Kidney (tissue), 14 donors: ENCODE measurements around the gene ANG. TPM values are rescaled to one million over a fixed set of nuclear protein-coding genes. Genes with fewer than 3 reads are reported as not detected.

Experiments used
- DNase-seq, 5 donors: peaks; one replicate each; pipeline ENCODE4 v3.0.0-alpha.2; 2013 to 2020
- FAIRE-seq: peaks from 2 replicates; lab custom pipeline; 2012; peaks lifted over from hg19 to GRCh38; lab: Jason Lieb, UNC
- H3K27ac ChIP-seq, 2 donors: one replicate each; pipeline ENCODE4 v1.7.0; 2013; ENCODE audit warnings: low read depth in 2 of 2, low read length in 2 of 2, inconsistent platforms in 1 of 2
- H3K27me3 ChIP-seq: one replicate; pipeline ENCODE4 v1.7.1; 2013; ENCODE audit warnings: low read length, inconsistent platforms; ENCODE audit not compliant: control insufficient read depth, insufficient read depth
- H3K36me3 ChIP-seq, 3 donors: one replicate each; pipeline versions ENCODE4 v1.7.0 to v1.7.1; 2013; ENCODE audit warnings: low read length in 3 of 3, control low read depth in 1 of 3, inconsistent platforms in 1 of 3; ENCODE audit not compliant: insufficient read depth in 3 of 3, control insufficient read depth in 2 of 3
- H3K4me1 ChIP-seq, 3 donors: one replicate each; pipeline versions ENCODE4 v1.7.0 to v1.7.1; 2013; ENCODE audit warnings: low read length in 3 of 3, inconsistent platforms in 1 of 3, low read depth in 1 of 3; ENCODE audit not compliant: control insufficient read depth in 2 of 3, insufficient read depth in 2 of 3
- H3K4me3 ChIP-seq, 3 donors: one replicate each; pipeline versions ENCODE4 v1.7.0 to v1.8.1; 2013; ENCODE audit warnings: low read length in 3 of 3, control low read depth in 1 of 3, inconsistent platforms in 1 of 3
- H3K9ac ChIP-seq, 3 donors: one replicate each; pipeline versions ENCODE4 v1.7.0 to v1.7.1; 2013; ENCODE audit warnings: low read length in 3 of 3, control low read depth in 1 of 3, inconsistent platforms in 1 of 3
- H3K9me3 ChIP-seq, 3 donors: one replicate each; pipeline versions ENCODE4 v1.7.0 to v1.7.1; 2013; ENCODE audit warnings: low read length in 3 of 3, control low read depth in 1 of 3, inconsistent platforms in 1 of 3; ENCODE audit not compliant: control insufficient read depth in 2 of 3, insufficient read depth in 1 of 3
- intact Hi-C: fragments of 100-400 bp; cut with DNase I; formaldehyde crosslinking; loops from one replicate; pipeline ENCODE4 v1.11.1; 2022
- polyA plus RNA-seq: library from polyadenylated mRNA; stranded (reverse); fragments of 350-450 nt; fragmentation: Illumina TruSeq; extraction: RNeasy Lipid Tissue Mini Kit (QIAGEN cat#74804); gene quantifications from one replicate; pipeline ENCODE4 v1.2.3, GENCODE V29; 2014; ENCODE audit warnings: low read depth, low replicate concordance; ENCODE audit not compliant: insufficient read depth
- total RNA-seq: library from RNA; stranded (reverse); fragmentation: NEBNext Ultra II Directional; extraction: Animal tissue kit (Norgen Biotek cat#: 25700); gene quantifications from one replicate; pipeline ENCODE4 v1.2.1, GENCODE V29; 2021
- TF ChIP-seq, protein P1 (sequence below): IDR thresholded peaks from 3 replicates; pipeline ENCODE4 v1.5.1; 2012; ENCODE audit warnings: mild to moderate bottlenecking, moderate library complexity, borderline replicate concordance; ENCODE audit not compliant: insufficient read depth; ENCODE audit errors: extremely low read depth
- donor health status: control.
- donor health status: control.
- donor health status: control.
- donor health status: control.
- donor health status: control.
- donor health status: DM: yes; HTN: yes; CAD: no.
- donor health status: Normal renal cell carcinoma (clear cell type).

ANG gene
- total and polyA plus RNA-seq, 2 donors from 2014 or later = 19.4 to 24.5 TPM

DNA sequence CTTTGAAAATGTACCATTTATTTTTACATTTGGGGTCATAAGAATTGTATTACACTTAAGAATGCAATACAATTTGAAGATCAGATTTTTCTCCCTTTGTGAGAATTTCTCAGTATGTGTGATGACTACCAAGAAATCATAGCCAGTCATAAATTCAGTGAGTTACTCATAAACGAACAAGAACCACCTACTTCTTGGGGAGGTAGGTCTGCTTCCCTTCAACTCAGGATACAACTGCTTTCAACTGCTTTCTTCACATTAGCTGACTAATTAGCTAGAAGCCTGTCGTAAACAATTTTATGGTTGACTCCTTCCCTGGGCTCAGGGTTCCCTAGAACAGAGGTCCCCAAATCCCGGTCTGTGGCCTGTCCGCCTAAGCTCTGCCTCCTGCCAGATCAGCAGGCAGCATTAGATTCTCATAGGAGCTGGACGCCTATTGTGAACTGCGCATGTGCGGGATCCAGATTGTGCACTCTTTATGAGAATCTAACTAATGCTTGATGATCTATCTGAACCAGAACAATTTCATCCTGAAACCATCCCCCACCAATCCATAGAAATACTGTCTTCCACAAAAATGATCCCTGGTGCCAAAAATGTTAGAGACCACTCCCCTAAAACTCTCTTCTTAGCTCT lies 3.7 kb downstream of the ANG start:
- intact Hi-C loops = loop anchor here (10.0 kb wide), 1 partner anchor 163 kb away; no protein-coding TSS in a partner anchor
- Histone ChIP-seq H3K27me3 (no peaks in the 10 kb centered on the region), H3K9me3 (no peaks in the 10 kb centered on the region), H3K27ac (peak overlapping the region in 1 of 2 donors; percentile 25), H3K9ac (no peak overlapping the region), H3K4me1 (peaks cover 0 to 17% (median 6%) of the 10 kb centered on the region in 3 donors), H3K36me3 (no peaks in the 10 kb centered on the region), H3K4me3 (no peak overlapping the region)
- TF ChIP-seq, protein P1, sequence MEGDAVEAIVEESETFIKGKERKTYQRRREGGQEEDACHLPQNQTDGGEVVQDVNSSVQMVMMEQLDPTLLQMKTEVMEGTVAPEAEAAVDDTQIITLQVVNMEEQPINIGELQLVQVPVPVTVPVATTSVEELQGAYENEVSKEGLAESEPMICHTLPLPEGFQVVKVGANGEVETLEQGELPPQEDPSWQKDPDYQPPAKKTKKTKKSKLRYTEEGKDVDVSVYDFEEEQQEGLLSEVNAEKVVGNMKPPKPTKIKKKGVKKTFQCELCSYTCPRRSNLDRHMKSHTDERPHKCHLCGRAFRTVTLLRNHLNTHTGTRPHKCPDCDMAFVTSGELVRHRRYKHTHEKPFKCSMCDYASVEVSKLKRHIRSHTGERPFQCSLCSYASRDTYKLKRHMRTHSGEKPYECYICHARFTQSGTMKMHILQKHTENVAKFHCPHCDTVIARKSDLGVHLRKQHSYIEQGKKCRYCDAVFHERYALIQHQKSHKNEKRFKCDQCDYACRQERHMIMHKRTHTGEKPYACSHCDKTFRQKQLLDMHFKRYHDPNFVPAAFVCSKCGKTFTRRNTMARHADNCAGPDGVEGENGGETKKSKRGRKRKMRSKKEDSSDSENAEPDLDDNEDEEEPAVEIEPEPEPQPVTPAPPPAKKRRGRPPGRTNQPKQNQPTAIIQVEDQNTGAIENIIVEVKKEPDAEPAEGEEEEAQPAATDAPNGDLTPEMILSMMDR = no peak
- DNase-seq (peak in 1 of 5 donors; percentile 16), FAIRE-seq (no peak)

DNA sequence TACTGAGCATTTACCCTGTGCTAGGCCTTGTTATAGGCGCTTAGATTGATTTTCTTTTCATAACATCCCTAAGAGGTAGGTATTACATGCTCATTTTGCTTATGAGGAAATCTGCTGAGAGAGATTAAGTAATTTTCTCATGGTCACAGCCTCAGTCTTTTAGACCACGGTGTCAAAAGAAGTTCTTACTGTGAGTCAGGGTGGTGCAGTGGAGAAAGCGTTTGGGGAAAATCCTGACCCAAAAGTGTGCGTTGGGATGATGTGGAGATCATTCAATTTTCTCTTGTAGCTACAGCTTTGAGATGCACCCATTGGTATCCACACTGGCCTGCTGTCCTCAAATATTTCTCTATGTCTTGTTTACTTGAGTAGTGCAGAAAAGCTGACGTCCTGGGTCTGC lies 8.2 kb downstream of the ANG start:
- Histone ChIP-seq H3K4me3 (no peak overlapping the region), H3K27ac (no peak overlapping the region), H3K27me3 (no peaks in the 10 kb centered on the region), H3K4me1 (no peaks in the 10 kb centered on the region), H3K9ac (no peak overlapping the region), H3K9me3 (no peaks in the 10 kb centered on the region), H3K36me3 (no peaks in the 10 kb centered on the region)
- FAIRE-seq = no peak
- no peak for DNase-seq
- intact Hi-C loops = loop anchor here (10.0 kb wide), 1 partner anchor 158 kb away; no protein-coding TSS in a partner anchor
- TF ChIP-seq, protein P1 = no peak

DNA sequence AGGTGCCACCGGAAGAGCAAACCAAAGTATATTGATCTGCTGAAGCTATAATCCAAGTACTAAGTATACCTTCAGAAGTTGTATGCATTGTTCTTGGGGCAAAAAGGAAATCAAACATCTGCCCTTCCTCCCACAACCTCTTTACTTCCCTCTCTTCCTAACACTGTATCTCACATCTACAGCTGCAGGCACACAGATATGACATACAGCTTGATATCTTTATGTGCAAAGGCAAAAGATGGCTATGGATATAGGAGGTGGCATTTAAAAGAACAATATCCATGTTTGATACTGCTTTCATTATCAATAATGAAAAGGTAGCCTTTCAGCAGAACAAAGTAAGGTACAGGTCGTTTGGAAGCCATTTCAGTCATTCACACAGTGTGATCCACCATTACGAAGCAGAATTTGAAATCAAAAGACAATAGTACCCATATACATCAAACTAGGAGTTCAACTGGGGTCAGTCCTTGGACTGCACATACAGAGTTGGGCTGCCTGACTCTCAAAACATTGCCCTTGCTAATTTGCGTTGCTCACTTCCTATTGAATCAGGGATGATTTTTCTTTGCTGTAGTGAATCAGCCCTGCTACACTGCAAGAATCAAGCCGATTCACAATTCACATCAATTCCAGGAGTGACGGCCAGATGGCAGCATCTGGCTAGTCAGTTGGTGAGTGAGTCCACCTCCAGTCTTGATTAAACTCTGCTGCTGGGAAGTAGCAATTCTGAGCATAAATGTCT lies 8.9 kb downstream of the ANG start:
- DNase-seq = peak in 4 of 5 donors; percentile 67 to 88 (median 74)

More for the DNA sequence above, 8.9 kb downstream of the ANG start:
- no peaks in the 10 kb centered on the region for H3K27me3 ChIP-seq
- H3K36me3 ChIP-seq = no peaks in the 10 kb centered on the region
- H3K9me3 ChIP-seq = no peaks in the 10 kb centered on the region
- no peaks in the 10 kb centered on the region for H3K4me1 ChIP-seq
- H3K27ac ChIP-seq = no peak overlapping the region
- no peak overlapping the region for H3K9ac ChIP-seq
- intact Hi-C loops = loop anchor here (10.0 kb wide), 1 partner anchor 157 kb away; no protein-coding TSS in a partner anchor
- TF ChIP-seq, protein P1 = peak; percentile 92
- no peak overlapping the region for H3K4me3 ChIP-seq
- FAIRE-seq = no peak
